ENCODE results near the gene FOXP1. TPM values are rescaled to one million over a fixed set of nuclear protein-coding genes. Genes with fewer than 3 reads are reported as not detected.

Gene FOXP1
- total and polyA plus RNA-seq, 2 of the 13 experiments (the other 11 are each of a cell fraction or from before 2014, with no cell fraction given): 40.4 to 59.0 TPM

DNA sequence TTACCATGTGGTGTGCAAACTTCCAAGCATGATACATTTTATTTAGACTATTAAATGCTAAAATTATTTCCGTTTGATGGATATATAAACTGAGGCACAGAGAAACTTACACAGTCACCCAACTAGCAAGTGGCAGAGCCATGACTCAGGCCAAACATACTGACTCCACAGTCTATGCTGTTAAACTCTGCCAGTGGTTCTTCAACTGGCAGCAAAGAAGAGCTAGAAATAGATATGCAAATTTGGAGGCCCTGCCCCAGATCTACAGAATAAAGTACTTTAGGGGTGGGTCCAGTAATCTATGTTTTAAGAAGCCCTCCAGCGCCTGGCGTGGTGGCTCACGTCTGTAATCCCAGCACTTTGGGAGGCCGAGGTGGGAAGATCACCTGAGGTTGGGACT is 400.0 kb downstream of the FOXP1 start:
- TF ChIP-seq ERF (CRISPR knock-in tag; IDR thresholded peaks at IDR 0.05) (no peak), BHLHE40 (IDR thresholded peaks at IDR 0.05; ENCODE audit: low read length) (no peak), POLR2AphosphoS2 (IDR thresholded peaks at IDR 0.05; ENCODE audit: low read depth, low read length) (no peak)
- H3K36me3 ChIP-seq (replicated peaks in 1 of 2; ENCODE audit: control insufficient read depth in 1 of 2, insufficient read depth in 2 of 2, low read length in 2 of 2): peaks cover 0 to 1% of the 10 kb centered on the region in 2 experiments; a peak in 1 of 5 replicates
- POLR2A ChIA-PET: no interaction called here
- no peak overlapping the region for H3K27ac ChIP-seq (ENCODE audit: extremely low read length, insufficient read depth, low read length)
- H3K79me2 ChIP-seq (ENCODE audit: insufficient read depth, low read length): no peaks in the 10 kb centered on the region
- FAIRE-seq: no peak
- DNase-seq (ENCODE audit: low spot score): no peak
- 100% methylated on average over 5 of the region's 5 CpGs for WGBS (ENCODE audit: low lambda C conversion rate)
- H3K4me3 ChIP-seq (replicated peaks in 1 of 3; ENCODE audit: insufficient read depth in 1 of 3, low read depth in 2 of 3, low read length in 3 of 3): no peak overlapping the region
- no peak overlapping the region for H3K4me2 ChIP-seq (ENCODE audit: low read depth, low read length)
- in situ Hi-C loops (cut with HindIII; ENCODE audit: extremely low pct_ligation_motif_present, low pct_unique_long_range_greater_than_20kb): no loop called here
- no peaks in the 10 kb centered on the region for H4K20me1 ChIP-seq (ENCODE audit: insufficient read depth, low read length)
- H2AFZ ChIP-seq (ENCODE audit: low read length): no peak overlapping the region
- H3K4me1 ChIP-seq (ENCODE audit: insufficient read depth, low read length): no peaks in the 10 kb centered on the region
- BruUV-seq (replicated peaks): no TSS peak
- ATAC-seq: no peak
- CTCF ChIA-PET (ENCODE audit: low intra/inter-chr PET ratio, low total read pairs): no interaction called here
- no peak overlapping the region for H3K9ac ChIP-seq (ENCODE audit: insufficient read depth, low read depth, low read length)
- H3K9me3 ChIP-seq (ENCODE audit: low read length): no peaks in the 10 kb centered on the region
- intact Hi-C loops (cut with micrococcal nuclease; ENCODE audit: unreplicated experiment): no loop called here
- H3K27me3 ChIP-seq (ENCODE audit: control insufficient read depth in 1 of 2, insufficient read depth in 2 of 2, low read length in 2 of 2): no peaks in the 10 kb centered on the region

GRCh38 chr3:71180524-71180923 is 403.0 kb downstream of the FOXP1 start:
- Histone ChIP-seq H3K9me3 (ENCODE audit: low read length) (no peaks in the 10 kb centered on the region), H3K9ac (ENCODE audit: insufficient read depth, low read depth, low read length) (no peak overlapping the region), H3K4me2 (ENCODE audit: low read depth, low read length) (no peak overlapping the region), H3K79me2 (ENCODE audit: insufficient read depth, low read length) (no peaks in the 10 kb centered on the region), H3K4me3 (replicated peaks in 1 of 3; ENCODE audit: insufficient read depth in 1 of 3, low read depth in 2 of 3, low read length in 3 of 3) (no peak overlapping the region), H2AFZ (ENCODE audit: low read length) (no peak overlapping the region), H3K4me1 (ENCODE audit: insufficient read depth, low read length) (peaks cover 16% of the 10 kb centered on the region), H3K27me3 (ENCODE audit: control insufficient read depth in 1 of 2, insufficient read depth in 2 of 2, low read length in 2 of 2) (no peaks in the 10 kb centered on the region), H3K36me3 (replicated peaks in 1 of 2; ENCODE audit: control insufficient read depth in 1 of 2, insufficient read depth in 2 of 2, low read length in 2 of 2) (no peaks in the 10 kb centered on the region; a peak in 1 of 5 replicates), H3K27ac (ENCODE audit: extremely low read length, insufficient read depth, low read length) (no peak overlapping the region), H4K20me1 (ENCODE audit: insufficient read depth, low read length) (no peaks in the 10 kb centered on the region)
- TF ChIP-seq CEBPB (IDR thresholded peaks at IDR 0.05; ENCODE audit: borderline replicate concordance, low read depth, low read length) (peak; percentile 59; the same call in 1 of the 2 replicates), ZNF142 (CRISPR knock-in tag; IDR thresholded peaks at IDR 0.05) (no peak)
- no peak for FAIRE-seq
- ChIA-PET CTCF (ENCODE audit: low intra/inter-chr PET ratio, low total read pairs) (no interaction called here), POLR2A (interaction anchor here (0.6 kb wide), 1 partner anchor 65 kb away, joined by 4 read pairs; no protein-coding TSS in a partner anchor)
- 93% methylated on average over 6 of the region's 6 CpGs for WGBS (ENCODE audit: low lambda C conversion rate)
- in situ Hi-C loops (cut with HindIII; ENCODE audit: extremely low pct_ligation_motif_present, low pct_unique_long_range_greater_than_20kb) (no loop called here), intact Hi-C loops (cut with micrococcal nuclease; ENCODE audit: unreplicated experiment) (no loop called here)
- no peak for ATAC-seq
- DNase-seq (ENCODE audit: low spot score): no peak
- BruUV-seq (replicated peaks): no TSS peak
